GM21526 (cell line): ENCODE measurements around the gene EXOC4.
"Not testable (repeated sequence)": the region's sequence is repeated elsewhere in the genome, so short reads cannot be mapped to it uniquely, and the experiment has no call there.

Source experiments
- ATAC-seq: cut with Tn5 transposase; IDR thresholded peaks from one replicate; pipeline ENCODE4 v1.9.1; 2021; ENCODE audit warnings: moderate library complexity; ENCODE audit not compliant: unreplicated experiment, low FRiP score

EXOC4 gene

DNA sequence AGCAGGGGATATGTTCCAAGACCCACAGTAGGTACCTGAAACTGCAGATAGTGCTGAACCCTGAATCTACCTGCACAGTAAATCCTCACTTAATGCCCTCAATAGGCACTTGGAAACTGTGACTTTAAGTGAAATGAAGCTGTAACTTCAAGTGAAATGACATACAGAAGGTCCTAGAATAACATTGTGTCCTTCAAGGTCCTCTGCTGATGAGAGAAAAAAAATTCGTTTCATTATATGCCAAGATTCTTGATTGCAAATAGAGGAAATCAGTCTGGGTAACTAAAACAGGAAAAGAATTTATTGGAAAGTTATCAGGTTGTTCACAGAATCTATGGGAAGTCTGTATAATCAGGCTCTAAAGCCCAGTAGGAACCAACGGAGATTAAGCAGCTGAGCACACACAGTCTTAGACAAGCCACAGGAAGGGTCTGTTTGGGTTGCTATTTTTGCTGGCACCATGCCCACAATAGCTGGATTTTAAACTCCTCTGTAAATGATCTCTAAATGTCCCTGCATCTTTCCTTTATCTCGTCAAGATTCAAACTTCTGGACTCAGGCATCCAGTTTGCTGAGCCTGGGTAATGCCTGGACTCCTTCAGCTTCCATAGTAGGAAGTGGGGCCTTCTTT, 57.5 kb downstream of the EXOC4 start:
- no peak for ATAC-seq

DNA sequence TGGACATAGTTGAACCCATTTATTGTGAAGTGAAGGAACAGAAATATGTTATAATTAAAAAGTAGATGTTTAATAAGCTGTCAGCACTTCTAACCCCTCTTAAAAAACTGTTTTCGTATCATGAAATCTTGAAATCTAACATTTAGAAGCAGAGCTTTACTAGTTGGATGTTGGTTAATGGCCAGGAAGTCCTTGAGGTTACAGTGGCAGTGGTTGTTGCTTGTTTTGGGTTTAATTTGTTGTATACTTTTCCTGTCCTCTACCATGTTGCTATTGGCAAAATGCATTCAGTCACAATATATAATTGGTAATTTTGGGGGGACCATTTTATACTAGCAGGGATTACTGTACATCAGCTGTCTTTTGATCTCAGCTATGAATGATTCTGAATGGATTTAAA, 60.7 kb downstream of the EXOC4 start:
- no peak for ATAC-seq

DNA sequence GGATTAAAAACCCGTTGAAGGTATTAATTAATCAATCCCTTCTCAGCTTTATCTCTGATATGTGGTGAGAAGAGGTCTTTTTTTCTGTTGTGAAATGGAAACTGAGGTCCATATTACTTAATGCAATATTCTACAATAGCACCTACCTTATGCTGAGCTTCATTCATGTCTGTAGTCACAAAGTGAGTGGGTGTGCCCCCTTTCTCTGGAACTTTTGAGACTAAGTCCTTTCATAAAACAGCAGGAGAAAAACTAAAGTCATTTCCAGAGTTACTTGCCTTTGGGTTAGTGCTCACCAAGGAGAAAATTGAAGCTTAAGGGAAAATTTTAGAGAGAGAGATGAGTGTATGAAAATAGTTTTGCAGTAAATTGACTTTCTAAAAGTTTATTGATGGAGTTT, 61.2 kb downstream of the EXOC4 start:
- ATAC-seq: no peak

DNA sequence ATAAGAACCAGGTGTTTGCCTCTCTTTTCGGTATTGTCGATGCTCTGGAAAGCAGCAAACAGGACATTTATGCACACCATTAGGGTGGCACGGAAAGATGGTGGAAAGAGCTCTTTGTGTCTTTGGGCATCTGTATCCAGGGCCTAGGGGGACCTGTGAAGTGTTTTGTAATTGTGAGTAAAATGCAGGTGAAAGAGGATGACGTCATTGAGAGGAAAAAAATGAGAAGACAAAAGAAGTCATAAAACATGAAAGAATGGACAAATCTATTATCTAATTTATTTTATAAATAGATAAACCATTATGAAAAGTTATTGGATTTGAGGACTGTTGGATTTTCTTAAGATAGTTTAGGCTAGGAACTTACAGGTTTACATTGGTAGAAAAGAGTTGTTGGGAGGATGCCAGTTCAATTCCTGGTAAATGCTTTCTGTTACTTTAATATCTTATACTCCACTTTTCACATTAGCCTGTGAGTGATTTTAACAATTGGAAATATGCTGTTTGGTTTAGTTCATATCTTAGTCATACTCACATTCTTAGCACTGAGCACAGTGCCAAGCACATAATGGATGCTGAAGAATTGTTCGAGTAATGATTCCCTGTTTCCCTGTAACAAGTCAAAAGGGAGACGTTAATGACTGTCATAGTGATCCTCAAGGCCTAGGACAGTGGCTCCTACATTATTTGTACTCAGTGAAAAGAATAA, 62.6 kb downstream of the EXOC4 start:
- no peak for ATAC-seq

DNA sequence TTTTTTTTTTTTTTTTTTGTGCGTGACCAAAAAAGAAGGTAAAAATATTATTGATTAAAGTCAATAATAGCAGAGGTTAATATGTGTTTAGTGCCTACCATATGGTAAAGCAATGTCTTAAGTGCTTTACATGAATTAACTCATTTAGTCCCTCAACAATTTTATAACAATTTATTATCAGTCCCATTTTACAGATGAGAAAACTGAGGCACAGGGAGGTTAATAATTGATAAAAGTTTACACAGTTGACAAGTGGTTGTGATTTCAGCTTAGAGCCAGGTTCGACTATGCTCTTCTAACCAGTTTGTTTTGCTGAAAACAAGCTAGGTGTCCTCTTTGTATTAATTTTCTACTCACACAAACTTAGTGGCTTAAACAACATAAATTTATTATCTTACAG, 67.0 kb downstream of the EXOC4 start:
- ATAC-seq: no peak

DNA sequence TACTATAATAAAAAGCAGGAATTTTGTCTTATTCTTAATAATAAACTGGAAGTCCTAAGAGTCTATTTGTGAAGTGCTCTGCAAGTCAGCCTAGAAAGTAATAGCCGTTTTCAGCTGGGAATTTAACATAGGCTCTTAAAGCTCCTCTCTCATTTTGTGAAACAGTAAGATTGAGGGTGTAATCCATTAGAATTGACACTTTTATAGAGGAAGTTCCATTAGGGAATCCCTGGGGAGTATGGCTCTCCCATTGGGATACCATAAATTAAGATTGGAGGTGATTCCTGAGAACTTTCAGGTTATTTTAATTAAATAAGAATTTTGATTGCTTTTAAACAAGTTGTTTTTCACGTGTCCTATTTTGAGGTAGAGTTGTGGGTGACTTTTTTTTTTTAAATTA, 68.0 kb downstream of the EXOC4 start:
- no peak for ATAC-seq

DNA sequence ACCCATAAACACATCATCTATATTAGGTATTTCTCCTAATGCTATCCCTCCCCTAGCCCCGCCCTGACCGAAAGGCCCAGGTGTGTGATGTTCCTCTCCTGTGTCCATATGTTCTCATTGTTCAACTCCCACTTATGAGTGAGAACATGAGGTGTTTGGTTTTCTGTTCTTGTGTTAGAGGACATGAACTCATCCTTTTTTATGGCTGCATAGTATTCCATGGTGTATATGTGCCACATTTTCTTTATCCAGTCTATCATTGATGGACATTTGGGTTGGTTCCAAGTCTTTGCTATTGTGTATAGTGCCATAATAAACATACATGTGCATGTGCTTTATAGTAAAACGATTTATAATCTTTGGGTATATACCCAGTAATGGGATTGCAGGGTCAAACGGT, 68.5 kb downstream of the EXOC4 start:
- ATAC-seq: not testable (repeated sequence)

DNA sequence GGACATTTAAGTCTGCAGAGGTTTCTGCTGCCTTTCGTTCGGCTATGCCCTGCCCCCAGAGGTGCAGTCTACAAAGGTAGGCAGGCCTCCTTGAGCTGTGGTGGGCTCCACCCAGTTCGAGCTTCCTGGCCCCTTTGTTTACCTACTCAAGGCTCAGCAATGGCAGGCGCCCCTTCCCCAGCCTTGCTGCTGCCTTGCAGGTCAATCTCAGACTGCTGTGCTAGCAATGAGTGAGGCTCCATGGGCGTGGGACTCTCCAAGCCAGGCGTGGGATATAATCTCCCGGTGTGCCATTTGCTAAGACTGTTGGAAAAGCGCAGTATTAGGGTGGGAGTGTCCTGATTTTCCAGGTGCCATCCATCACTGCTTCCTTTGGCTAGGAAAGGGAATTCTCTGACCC, 73.9 kb downstream of the EXOC4 start:
- not testable (repeated sequence) for ATAC-seq

DNA sequence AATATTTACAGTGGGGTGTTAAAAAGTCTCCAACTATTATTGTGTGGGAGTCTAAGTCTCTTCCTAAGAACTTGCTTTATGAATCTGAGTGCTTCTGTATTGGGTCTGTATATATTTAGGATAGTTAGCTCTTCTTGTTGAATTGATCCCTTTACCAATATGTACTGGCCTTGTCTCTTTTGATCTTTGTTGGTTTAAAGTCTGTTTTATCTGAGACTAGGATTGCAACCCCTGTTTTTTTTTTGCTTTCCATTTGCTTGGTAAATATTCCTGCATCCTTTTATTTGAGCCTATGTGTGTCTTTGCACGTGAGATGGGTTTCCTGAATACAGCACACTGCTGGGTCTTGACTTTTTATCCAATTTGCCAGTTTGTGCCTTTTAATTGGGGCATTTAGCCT, 75.1 kb downstream of the EXOC4 start:
- not testable (repeated sequence) for ATAC-seq

DNA sequence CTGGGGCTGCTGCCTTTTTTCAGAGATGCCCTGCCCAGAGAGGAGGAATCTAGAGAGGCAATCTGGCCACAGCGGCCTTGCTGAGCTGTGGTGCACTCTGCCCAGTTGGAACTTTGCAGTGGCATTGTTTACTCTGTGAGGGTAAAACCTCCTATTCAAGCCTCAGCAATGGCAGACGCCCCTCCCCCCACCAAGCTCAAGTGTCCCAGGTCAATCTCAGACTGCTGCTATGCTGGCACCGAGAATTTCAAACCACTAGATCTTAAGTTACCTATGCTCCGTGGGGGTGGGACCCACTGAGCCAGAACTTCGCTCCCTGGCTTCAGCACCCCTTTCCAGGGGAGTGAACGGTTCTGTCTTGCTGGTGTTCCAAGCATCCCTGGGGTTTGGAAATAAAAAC, 77.2 kb downstream of the EXOC4 start:
- ATAC-seq: no peak

DNA sequence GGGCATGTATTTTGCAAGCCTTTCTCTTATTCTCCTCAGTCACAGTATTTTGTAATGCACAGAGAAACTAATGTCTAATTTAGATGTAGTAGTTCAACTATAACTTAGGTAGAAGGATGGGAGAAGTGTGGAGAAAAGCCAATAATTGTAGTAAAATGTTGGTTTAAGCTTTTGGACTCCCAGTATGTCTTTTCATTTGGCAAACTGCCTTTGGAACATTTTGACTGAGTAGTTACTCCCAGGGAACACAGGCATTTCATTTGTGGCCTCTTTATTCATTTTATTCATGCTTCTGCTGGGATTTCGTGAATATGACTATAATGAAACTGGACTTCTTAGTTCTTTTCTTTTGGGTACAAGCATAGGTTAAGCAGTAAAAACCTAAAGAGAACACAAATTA, 79.0 kb downstream of the EXOC4 start:
- no peak for ATAC-seq

DNA sequence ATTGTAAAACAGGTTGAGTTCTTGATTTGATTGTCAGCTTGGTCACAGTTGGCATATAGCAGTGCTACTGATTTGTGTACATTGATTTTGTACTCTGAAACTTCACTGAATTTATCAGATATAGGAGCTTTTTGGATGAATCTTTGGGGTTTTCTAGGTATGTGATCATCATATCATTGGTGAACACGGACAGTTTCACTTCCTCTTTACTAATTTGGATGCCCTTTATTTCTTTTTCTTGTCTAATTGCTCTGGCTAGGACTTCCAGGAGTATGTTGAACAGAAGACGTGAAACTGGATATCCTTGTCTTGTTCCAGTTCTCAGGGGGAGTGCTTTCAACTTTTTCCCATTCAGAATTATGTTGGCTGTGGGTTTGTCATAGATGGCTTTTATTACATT, 86.9 kb downstream of the EXOC4 start:
- ATAC-seq: no peak

DNA sequence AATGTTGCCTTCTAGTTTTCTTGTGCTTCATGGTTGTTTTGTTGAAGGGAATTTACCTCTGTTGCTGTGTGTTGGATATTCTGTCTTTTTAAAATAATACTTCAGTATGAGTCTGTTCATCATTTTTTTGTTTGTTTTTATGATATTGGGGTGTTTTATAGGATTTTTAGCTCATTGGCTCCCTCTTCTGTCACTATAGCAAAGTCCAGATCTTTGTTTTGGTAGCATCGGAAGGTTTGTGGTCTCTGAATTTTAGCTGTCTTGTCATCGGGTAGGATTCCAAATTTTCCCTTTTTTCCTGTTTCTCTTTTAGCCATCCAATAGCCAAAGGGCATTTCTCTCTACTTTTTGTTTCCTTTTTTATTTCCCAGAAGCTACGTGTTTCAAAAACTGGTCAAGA, 91.4 kb downstream of the EXOC4 start:
- ATAC-seq: no peak

DNA sequence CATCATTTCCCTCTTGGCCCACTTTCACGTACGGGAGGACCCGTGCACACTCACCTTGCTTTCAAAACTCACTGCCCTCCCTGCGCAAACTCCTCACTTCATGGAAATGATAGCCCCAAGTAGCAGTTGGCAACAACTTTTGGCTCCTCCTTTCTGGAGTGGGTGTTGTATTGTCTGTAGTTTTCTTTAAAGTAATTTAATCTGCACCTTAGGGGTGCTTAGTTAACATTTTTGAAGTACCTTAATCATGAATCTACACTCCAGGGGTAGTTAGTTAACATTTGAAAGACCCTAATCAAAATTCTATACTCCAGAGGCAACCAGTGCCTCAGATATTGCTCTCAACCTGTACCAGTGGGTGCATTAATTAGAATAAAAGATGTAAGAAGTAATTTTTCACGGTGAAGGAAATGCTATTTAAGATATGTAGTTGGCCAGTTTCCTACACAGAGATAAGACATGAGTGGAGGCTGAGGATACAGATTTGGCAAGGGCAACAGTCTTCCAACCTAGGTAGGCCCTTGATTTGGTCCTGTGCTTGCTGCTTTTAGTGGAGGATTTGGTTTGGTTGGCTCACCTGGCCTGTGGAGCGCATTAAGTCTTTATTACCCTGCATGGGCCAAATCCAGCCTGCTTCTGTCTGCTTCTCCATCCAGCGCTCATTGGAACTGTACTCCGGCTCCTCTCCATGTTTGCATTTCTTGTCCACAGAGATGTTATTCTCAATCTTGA, 93.0 kb downstream of the EXOC4 start:
- no peak for ATAC-seq

DNA sequence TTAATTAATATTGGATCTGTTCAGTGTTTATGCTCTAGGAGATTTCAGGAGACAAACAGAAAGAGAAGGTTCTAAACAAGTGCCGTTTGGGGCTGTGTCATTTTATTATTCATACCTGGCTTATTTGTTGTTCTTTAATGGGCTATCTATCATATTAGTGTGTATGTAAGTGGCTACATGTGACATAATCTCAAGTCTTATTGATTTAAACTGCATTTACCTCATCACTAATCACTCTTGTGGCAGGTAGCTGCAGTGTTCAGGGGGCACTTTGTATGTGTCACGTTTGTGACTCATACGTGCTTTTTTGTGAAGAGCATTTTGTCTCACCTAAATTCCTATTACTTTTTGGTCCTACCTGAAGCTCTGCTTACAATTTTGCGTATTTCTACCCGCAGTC, 95.4 kb downstream of the EXOC4 start:
- no peak for ATAC-seq

DNA sequence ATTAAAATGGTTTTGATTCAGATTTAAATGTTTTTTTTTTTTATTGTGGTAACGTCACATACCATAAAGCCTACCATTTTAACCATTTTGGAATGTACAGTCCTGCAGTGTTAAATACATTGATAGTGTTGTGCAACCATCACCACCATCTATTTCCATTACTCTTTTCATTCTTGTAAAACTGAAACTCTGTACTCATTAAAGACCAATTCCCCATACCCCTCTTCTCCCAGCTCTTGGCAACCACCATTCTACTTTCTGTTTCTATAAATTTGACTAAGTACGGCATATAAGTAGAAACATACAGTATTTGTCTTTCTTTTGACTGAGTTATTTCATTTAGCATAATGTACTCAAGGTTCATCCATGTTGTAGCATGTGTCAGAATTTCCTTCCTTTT, 96.2 kb downstream of the EXOC4 start:
- no peak for ATAC-seq

DNA sequence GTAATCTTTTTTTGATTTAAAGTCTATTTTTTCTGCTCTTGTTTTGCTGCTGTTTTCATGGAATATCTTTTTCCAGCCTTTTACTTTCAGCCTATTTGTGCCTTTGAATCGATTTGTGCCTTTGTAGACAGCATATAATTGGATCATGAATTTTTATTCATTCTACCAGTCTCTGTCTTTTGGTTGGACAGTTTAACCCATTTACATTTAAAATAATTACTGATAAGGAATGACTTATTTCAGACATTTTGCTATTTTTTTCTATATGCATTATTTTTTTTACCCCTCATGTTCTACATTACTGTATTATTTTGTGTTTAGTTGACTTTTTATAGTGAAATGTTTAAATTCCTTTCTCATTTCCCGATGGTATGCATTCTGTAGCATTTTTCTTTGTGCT, 99.6 kb downstream of the EXOC4 start:
- ATAC-seq: no peak

DNA sequence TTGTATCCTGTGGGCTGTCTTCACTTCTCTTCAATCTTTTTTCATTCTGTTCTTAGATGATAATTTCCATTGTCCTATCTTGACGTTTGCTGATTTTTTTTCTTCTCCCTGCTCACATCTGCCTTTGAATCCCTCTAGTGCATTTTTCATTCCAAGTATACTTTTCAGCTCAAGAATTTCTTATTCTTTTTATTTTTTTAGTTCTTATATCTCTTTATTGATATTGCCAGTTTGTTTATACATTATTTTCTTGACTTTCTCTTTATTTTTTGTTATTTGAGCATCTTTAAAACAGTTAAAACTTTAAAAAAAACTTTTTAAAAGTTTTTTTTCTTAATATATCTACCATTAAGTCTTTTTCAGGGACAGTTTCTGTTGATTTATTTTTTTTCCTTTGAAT, 100.9 kb downstream of the EXOC4 start:
- no peak for ATAC-seq

DNA sequence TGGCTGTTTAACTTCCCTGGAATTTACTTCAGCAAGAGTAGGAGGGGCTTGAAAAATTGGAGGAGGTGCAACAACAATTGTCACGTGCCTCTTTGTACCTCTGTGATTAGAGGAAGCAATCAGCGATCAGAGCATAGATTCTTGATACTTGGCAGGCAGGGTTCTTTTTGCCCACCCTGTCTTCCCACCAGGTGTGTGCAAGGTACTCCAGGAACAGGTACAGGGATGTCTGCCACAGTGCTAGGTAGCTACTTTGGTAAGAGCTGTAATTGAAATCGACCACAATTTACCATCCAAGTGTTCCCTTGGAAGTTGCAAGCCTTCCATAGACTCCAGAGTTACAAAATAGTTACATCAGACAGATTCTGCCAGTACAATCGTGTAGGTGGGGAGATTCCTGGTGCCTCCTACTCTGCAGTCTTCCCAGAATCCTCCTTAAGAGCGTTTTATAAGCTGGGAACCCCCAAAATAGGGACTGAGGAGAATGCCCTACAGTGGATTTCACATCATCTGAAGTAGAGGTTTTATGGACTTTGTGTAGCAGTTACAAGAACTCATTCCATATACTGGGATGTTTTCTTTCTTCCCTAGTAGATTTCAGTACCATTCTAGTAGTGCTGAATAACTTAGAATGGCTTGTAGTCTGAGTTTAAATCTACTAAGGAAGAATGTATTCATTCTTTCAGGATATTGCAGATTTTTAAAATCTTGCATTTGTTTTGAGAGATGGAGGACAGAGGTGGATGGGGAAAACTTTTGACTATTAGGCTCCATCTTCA, 101.9 kb downstream of the EXOC4 start:
- ATAC-seq: no peak

DNA sequence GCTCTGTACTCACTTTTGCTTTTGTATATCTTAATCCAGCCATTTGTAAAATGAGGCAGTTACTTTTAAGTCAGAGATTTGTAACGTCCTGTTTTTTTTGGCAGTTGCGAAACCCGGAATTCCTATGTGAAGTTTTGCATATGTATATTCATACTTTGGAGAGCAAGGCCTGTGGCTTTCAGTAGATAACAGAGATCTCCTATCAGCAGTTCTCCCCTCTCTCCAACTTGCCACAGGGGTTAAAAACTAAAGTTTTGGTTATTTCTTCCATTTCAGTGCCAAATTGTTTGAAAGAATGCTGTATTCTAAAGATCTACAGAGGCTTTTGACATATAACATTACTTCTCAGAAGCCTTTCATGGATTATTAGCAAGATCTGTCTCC, 102.4 kb downstream of the EXOC4 start:
- no peak for ATAC-seq

DNA sequence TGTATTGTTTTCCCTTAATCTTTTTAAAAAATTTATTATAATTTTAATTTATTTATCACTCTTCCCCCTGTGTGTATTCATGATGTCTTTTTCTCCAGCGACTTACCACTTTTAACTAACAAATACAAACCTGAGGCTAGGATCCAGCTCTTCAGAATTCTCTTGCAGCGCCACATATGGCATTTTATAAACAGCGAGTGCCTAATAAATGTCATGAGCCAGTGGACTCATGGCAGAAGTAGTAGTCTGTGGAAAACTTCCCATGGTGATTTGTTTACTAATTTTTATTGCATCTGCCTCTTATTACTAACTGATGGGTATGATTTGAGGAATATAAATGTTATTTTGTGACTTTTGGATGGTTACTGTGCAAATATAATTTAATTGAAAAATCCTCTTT, 102.9 kb downstream of the EXOC4 start:
- ATAC-seq: no peak
